GM19351 (cell line): ENCODE measurements around the gene AUTS2.

Experiments
- ATAC-seq: cut with Tn5 transposase; IDR thresholded peaks from one replicate; pipeline ENCODE4 v1.9.1; 2021; ENCODE audit warnings: mild to moderate bottlenecking, moderate library complexity; ENCODE audit not compliant: unreplicated experiment

The AUTS2 gene

GRCh38 chr7:70047384-70047783, 449.1 kb downstream of the AUTS2 start:
- no peak for ATAC-seq

GRCh38 chr7:70047891-70048448, 449.7 kb downstream of the AUTS2 start:
- no peak for ATAC-seq

DNA sequence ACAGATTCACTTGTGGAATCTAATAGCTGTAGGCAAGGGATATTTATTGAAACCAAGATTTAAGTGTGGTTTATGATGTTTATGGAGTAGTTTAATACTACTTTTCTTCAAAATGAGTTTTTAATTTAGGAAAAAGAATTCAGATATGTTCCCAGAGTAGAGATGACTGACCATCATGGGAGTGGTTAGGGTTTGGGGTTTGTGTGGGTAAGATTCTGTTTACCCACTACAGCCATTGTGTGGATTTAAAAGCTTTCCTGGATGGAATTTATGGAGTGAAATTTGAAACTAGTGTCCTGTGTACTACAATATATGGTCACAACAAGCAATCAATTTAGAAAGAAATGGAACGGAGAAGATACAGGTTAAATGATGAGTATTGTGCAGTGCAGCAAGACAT, 453.5 kb downstream of the AUTS2 start:
- no peak for ATAC-seq

DNA sequence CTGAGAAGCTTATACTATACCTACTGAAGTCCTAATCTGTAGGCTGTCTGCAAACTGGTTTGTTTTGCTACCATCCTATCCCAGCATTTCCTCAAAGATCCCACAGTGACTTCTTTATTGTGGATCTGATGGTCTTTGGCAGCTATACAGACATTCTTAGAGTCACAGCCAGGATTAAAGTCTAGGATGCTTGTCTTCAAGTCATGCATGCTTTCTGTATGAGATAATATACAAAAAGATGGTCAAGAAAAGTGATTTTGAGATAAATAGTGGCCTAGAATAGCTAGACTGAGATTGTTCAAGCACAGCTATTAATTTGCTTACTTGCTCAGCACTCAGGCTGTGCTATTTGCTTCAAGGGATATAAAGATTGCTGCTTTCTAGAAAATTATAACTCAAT, 454.4 kb downstream of the AUTS2 start:
- ATAC-seq = no peak

GRCh38 chr7:70053421-70053820, 455.1 kb downstream of the AUTS2 start:
- ATAC-seq = no peak

DNA sequence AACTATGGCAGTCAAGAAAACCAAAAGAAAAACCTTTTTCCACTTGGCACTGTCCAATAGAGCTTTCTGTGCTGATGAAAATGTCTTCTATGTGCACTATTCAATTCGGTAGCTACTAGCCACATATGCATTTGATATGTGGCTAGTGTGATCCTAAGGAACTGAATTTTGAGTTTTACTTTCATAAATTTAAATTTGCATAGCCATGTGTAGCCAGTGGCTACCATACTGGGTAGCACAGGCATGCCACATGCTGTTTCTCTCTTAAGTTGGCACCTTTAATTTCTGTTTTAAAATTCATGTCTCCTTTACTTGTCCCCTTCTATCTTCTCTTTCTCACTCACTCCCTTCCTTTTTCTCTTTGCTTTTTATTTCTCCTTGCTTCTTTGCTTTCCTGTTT, 455.7 kb downstream of the AUTS2 start:
- ATAC-seq = no peak

GRCh38 chr7:70056363-70056762, 458.1 kb downstream of the AUTS2 start:
- no peak for ATAC-seq

- no peak for ATAC-seq
Measured at GRCh38 chr7:70060298-70061068, 462.2 kb downstream of the AUTS2 start.

DNA sequence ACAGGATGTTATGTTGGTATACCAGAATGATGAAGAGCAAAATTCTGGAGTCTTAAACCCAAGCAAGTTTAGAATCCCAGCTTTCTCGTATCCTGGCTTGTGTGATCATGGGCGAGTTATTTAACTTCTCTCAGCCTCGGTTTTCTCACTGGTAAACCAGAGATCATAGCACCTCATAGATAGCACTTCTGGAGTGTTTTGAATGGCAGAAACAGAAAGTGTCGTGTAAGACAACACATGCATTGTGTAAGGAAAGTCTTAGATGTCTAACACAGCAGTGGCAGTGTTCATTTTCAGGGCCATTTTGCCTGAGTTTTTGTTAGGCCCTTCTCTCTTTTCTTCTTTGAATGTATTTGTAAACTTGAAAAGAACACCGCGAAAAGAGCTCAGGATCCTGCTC, 465.1 kb downstream of the AUTS2 start:
- no peak for ATAC-seq

GRCh38 chr7:70063927-70064326, 465.7 kb downstream of the AUTS2 start:
- no peak for ATAC-seq

DNA sequence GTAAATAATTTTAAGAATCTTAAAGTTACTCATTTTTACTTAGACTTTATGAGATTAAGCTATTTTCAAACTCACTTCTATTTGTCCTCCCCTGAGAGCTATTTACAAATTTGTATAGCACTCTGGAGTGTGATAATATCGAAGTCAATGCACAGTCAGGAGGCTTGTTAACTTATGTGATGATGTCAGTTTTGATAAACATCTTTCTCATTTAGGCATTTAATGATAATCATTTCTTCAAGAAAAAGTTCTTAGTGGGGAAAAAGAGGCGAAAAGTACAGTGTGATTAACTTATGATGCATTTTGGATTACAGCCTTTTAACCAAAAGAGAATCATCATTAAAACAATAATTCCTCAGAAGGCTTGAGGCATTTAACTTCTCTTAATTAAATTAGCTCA, 468.6 kb downstream of the AUTS2 start:
- no peak for ATAC-seq

- ATAC-seq = no peak
Measured at GRCh38 chr7:70068531-70068930, 470.3 kb downstream of the AUTS2 start.

DNA sequence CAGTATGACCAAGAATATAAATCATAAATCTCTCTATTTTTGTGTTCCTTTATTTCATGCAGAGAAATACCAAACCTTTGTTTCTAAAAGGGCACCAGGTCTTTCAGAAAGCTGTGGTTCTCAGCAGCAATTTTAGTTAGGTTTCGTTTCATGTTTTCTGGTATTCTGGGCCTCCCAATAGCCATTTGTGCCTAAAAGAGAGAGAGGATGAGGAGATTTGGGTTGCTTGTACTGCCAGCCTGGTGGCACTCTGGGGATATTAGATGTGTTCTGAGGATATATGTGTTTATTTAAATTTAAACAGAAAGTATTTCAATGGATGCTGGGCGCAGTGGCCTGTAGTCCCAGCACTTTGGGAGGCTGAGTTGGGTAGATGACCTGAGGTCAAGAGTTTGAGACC, 471.7 kb downstream of the AUTS2 start:
- no peak for ATAC-seq

GRCh38 chr7:70071766-70072165, 473.5 kb downstream of the AUTS2 start:
- no peak for ATAC-seq

GRCh38 chr7:70072220-70072619, 473.9 kb downstream of the AUTS2 start:
- ATAC-seq = no peak

DNA sequence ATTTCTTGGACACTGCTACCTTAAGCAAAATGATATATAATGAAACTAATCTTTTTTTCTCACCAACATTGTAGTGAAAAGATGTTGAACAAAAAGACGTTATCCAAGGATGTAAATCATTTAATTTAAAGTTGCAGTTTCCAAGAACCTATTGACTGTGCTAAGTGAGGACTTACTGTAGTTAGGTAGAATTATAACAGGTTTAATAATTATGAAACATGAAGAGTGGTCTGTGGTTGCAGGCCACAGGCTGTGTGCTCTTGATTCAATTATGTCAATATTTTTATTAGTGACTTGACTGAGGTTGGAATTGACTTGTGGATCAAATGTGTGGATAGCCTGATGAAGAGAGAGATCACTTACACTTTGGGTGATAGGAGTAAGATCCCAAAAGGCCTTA, 478.1 kb downstream of the AUTS2 start:
- no peak for ATAC-seq

DNA sequence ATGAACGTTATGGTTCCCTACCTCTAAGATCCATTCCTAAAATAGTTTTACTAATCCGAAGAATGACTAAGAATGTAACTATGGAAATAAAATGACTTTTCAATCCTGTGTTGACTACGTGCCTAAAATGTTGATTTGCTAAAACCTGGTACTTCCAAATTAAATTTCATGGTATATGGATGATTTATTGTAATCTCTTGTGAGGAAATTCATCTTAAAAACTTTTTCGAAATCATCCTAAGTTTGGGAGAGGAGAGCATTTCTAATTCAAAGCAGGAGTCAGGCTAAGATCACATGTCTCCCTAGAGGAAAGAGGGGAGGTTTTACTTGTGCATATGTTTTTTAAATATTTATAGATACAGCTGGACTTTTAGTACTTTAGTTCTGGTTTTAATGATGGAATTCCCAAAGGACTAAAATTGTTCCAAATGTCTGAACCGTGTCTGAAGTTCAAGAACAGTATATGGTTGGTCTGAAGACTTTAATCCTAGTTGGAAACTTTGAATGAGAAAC, 483.9 kb downstream of the AUTS2 start:
- ATAC-seq = no peak

- no peak for ATAC-seq
Measured at GRCh38 chr7:70091362-70091761, 493.1 kb downstream of the AUTS2 start.

DNA sequence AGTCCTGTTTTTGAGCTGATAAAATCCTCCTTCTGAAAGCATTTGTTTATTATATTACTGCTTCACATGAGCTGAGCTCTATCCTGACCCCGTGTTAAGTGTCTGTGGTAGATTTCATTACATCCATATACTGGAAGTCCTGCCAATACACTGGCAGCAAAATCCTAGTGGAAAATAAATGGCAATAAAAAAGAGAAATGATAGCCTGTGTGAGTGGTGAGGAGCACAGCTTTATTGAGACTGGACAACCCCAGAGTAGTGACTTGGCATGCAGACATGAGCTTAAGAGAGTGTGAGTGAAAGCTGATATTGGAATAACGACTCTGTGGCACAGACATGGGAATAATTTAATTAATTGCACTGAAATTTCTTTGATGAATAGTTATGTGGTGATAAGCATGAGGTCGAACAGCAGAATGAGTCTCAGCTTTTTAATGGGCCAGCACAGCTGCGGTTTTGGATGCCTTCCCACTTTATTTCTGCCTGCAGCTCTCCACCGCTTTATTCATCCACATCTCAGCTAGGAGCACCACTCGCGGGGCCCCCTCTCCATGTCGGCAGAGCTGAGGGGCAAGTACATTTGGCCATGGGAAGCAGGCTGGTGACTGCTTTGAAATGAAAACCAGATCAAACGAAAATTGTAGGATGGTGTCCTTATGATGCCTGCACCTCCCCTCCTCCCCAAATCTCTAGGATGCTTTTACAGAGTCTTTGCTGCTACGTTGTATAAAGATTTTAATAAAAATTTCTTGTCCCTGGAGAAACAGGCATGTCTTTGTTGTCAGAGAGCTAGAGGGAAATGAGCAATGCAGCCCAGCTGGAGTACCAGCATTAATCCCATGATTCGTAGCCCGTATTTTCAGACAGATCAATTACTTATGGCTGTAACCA, 494.3 kb downstream of the AUTS2 start:
- no peak for ATAC-seq

DNA sequence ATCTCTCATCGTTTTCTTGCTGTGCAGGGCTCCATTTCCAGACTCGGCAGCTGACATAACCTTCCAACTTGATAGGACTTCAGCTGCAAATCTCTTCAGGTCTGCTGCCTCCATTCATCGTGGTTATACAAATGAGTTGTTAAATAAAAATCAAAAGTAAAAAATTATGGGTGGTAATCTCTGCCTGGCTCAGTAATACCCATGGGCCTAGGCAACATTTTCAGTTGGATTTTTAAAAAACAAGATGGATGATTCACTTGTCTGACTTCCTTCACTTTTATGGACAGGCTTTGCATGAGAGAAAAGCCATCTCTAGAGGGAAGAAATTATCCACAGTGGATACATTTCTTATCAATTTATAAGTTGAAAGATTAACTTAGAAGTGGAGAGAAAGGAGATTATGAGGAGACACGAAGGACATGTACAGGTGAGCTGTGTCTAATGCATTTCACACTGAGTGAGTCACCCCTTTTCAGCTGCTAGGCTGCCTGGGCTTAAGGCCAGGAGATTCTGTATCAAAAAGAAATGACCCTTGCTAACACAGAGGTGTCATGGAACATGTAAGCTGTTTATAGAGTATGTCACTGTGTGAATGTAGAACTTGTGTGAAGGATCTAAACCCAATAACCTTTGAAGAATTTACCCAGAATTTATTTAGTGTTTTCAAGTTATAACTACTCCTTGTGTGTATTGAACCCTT, 495.1 kb downstream of the AUTS2 start:
- no peak for ATAC-seq

GRCh38 chr7:70094831-70095230, 496.6 kb downstream of the AUTS2 start:
- ATAC-seq = no peak
